ENCODE data around the gene ZNF786.
"Not testable (repeated sequence)": the region's sequence is repeated elsewhere in the genome, so short reads cannot be mapped to it uniquely, and the experiment has no call there.

ZNF786 gene

DNA sequence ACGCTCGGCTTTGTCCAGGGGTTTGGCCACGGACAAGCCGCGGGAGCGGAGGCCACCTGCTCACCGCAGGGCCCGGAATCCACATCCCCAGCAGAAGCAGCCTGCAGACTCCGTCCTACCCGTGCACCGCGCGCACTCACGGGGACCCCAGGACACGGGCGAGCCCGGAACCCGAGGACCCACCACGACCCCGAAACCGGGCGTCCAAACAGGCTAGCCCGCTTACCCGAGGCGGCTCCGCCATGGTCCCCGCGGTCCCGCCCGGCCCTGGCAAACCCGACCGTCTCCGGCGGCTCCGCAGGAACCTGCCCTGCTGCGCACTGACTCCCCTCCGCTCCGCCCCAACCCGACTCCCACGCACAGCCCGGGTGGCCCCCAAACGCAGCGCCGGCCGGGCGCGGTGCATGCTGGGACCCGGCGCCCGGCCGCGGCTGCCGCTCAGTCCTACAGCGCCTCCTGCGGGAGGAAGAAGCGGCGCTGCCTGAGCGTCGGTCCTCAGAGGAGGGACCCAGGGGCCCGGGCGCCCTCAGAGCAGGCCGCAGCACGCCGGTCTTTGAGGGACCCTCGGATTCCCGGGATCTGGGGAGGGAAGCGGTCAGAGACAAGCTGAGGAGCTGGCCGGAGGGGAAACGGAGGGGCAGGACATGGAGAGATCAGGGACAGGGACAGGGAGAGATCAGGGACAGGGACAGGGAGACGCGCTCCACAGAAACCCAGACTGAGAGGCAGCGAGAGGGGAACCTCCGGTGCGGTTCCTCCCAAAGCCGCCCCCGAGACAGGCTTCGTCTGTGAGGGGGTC is at the start of gene ZNF786:
Gene ZNF786, minus strand, starts transcription at position 322 of the 799 bp plus-strand sequence. Its CDS starts 78 bp downstream, at position 244.
- DNase-seq = peak; percentile 90

GRCh38 chr7:149136118-149136517 is 45.6 kb upstream of the ZNF786 start:
- DNase-seq = no peak

- no peak for DNase-seq
Observed at GRCh38 chr7:149133028-149133710, 42.7 kb upstream of the ZNF786 start.

DNA sequence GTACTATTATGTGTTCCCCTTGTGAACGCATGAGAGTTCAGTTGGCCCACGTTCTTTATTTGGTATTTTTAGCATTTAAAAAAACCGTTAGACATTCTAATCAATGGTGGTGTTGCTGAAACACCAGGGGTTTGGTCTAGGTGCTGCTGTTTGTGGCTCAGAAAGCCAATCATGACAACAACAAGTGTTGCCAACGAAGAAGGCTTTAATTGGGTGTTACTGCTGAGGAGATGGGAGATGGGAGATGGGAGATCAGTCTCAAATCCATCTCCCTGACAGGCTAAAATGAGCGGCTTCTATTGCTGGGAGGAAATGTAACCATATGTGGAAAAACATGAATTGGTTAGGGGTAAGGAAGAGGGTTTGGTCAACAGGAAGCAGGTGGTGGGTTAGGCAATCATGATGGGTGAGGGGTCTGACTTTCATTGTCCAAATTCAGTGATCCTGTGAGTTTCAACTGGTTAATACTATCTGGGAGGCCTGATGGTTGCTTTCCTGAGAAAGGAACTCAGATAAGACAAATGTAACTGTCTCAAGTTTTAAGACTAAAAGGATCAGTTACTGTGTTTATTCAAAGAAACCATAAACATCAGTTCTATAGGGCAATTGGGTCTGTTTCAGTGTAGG is 40.2 kb upstream of the ZNF786 start:
- no peak for DNase-seq

GRCh38 chr7:149126662-149127266 is 36.2 kb upstream of the ZNF786 start:
- peak; percentile 24 for DNase-seq

GRCh38 chr7:149125863-149126661 is 35.5 kb upstream of the ZNF786 start, which contains the start of gene ZNF425:
Gene ZNF425 (minus strand): TSS chr7:149126324. CDS start chr7:149126213, 111 bp downstream.
- DNase-seq = peak; percentile 87

DNA sequence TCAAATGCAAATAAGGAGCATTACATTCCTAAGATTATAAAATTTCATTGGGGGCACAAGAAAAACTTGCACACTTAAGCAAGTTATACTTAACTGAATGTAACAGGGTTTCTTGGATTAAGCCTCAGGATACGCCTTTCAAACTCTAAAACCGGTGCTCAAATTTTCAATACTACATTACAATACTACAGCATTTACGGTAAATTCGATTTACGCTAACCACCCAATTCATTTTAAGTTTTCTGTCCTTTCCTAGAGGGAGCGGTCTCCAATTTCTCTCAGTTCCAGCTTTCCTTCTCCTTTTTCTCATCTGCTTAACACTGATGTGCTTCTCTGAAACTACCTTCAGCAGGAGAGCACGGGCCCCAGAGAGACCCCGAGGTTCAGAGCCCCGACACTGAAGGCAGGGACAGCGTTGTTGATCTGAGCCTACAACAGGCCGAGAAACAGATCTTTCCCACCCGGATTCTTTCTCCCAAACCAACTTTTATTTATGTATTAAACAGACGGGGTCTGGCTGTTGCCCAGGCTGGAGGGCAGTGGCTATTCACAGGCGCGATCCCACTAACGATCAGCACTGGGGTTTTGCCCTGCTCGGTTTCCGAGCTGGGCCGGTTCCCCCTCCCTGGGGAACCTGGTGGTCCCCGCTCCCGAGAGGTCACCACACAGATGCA is 34.8 kb upstream of the ZNF786 start:
- peak; percentile 5 for DNase-seq

DNA sequence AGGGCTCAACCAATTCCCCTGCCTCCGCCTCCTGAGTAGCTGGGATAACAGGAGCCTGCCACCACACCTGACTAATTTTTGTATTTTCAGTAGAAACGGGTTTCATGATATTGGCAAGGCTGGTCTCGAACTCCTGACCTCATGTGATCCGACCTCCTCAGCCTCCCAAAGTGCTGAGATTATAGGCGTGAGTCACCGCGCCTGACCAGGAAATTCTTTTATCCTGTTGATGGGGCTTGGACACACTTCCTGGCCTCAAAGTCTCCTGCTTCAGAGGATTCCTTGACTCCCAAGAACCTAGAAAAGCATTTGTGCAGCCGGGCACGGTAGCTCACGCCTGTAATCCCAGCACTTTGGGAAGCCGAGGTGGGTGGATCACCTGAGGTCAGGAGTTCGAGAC is 19.5 kb upstream of the ZNF786 start:
- DNase-seq = no peak

DNA sequence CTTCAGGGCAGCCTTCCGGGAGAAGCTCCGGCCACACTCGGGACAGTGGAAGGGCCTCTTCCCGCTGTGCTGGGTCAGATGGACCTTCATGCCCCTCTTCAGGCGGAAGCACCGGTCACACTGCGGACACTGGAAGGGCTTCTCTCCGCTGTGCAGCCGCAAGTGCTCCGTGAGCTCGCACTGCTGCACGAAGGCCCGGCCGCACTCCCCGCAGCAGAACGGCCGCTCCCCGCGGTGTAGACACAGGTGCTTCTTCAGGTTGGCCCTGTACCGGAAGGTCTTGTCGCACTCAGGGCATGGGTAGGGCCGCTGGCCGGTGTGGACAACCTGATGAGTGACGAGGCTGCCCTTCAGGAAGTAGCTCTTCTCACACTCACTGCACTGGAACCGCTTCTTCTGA is 14.2 kb upstream of the ZNF786 start:
- no peak for DNase-seq

DNA sequence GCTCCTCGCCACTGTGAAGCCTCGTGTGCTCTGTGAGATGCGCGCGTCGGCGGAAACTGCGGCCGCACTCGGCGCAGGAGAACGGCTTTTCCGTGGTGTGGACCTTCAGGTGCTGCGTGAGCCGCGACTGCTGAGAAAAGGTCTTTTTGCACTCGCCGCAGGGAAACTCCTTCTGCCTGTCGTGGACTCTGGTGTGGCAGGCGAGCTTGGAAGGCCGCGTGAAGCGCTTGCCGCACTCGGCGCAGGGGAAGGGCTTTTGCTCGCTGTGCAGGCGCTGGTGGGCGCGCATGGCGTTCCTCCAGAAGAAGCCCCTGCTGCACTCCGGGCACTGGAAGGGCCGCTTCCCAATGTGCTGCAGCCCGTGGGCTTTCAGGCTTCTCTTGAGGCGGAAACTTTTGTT is 13.7 kb upstream of the ZNF786 start:
- DNase-seq = no peak

DNA sequence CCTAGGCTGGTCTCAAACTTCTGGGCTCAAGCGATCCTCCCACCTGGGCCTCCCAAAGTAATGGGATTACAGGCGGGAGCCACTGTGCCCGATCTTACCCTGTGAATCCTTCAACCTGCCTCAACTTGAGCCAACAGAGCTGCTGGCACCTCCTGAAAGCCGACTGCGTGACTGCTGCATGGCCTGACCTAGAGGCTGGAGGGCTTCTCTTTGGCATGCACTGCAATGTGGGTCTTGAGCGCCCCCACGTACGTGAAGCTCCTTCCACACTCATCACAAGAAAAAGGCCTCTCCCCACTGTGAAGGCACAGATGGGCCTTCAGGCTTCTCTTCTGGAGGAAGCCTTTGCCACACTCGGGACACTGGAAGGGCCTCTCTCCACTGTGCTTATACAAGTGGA is 12.9 kb upstream of the ZNF786 start:
- no peak for DNase-seq

- DNase-seq = no peak
Observed at GRCh38 chr7:149102666-149103065, 12.1 kb upstream of the ZNF786 start.

DNA sequence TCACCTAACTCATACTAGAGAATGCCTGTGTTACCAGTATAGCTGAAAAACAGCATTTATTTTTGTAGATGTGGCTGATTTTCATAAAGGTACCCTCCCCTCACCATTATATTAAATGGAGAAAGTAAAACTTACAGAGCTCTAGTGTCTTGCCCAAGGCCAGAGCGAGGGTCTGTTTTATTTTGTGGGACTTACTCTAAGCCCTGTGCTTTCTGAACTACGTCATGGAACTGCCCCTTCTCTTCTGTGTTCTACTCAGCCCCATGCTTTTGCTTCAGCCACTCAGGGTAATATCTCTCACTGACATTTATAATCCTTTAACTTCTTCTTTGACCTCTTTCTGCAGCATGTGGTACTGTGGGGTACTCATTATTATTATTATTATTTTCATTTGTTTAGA is 10.3 kb upstream of the ZNF786 start:
- no peak for DNase-seq

GRCh38 chr7:149099058-149099457 is 8.5 kb upstream of the ZNF786 start:
- no peak for DNase-seq

- DNase-seq = no peak
Observed at GRCh38 chr7:149097088-149097487, 6.6 kb upstream of the ZNF786 start.

DNA sequence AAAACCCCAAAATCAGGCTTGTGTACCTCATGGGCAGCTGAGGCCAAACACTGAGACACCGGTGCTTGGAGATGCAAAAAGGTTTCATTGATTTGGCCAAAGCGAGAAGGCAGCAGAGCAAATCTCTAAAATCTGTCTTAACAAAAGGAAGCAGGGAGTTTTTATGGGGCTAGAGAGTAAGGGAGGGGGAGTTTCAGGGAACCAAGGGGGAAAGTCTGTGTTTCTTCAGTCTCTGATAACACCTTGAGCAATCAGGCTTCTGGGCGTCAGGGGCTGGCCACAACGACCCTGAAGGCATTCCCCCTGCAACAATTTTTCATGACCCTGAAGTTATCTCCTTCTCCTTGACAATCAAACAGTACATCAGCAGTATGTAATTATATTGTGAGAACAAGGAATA is 2.7 kb upstream of the ZNF786 start:
- DNase-seq = no peak

- not testable (repeated sequence) for DNase-seq
Observed at GRCh38 chr7:149092244-149092643, 1.7 kb upstream of the ZNF786 start.

- DNase-seq = no peak
Observed at GRCh38 chr7:149087376-149087775, 3.1 kb downstream of the ZNF786 start.

GRCh38 chr7:149085866-149086265 is 4.7 kb downstream of the ZNF786 start:
- no peak for DNase-seq

DNA sequence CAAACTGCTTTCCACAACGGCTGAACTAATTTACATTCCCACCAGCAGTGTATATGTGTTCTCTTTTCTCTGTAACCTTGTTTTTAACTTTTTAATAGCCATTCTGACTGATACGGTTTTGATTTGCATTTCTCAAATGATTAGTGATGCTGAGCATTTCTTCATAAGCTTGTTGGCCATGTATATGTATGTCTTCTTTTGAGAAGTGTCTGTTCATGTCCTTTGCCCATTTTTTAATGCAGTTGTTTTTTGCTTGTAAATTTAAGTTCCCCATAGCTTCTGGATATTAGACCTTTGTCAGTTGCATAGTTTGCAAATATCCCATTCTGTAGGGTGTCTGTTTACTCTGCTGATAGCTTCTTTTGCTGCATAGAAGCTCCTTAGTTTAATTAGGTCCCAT is 6.1 kb downstream of the ZNF786 start:
- no peak for DNase-seq

DNA sequence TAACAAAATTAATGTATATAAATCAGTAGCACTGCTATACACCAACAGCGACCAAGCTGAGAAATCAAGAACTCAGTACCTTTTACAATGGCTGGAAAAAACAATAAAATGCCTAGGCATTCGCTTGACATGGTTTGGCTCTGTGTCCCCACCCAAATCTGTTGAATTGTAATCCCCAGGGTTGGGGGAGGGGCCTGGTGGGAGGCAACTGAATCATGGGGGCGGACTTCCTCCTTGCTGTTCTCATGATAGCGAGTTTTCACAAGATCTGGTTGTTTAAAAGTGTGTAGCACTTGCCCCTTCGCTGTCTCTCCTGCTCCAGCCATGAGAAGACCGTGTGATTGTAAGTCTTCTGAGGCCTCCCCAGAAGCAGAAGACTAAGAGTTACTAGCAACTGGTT is 8.6 kb downstream of the ZNF786 start:
- no peak for DNase-seq

DNA sequence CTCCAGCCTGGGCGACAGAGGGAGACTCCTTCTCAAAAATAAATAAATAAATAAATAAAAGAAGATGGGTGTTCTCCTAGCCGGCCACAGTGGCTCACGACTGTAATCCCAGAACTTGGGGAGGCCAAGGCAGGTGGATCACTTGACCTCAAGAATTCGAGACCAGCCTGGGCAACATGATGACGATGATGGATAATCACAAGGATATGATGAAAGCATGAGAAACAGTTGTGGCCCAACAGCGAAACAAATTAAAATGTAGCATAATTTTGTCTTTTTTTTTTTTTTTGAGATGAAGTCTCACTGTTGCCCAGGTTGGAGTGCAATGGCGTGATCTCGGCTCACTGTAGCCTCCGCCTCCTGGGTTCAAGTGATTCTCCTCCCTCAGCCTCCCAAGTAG is 12.9 kb downstream of the ZNF786 start:
- no peak for DNase-seq
